Stimulated activated CD4-positive, alpha-beta T cell treated with anti-CD3 and anti-CD28 coated beads, Interleukin-4, amount 100 ng/mL, for 4 hours (primary cell): ENCODE data around the gene RO60.
"Not testable (repeated sequence)": the region's sequence is repeated elsewhere in the genome, so short reads cannot be mapped to it uniquely, and the experiment has no call there.

Source experiments
- DNase-seq, 2 experiments: peaks; one replicate each; pipeline ENCODE4 v3.0.0-alpha.2; 2020

RO60 gene

GRCh38 chr1:193059282-193060114 lies at the start of gene RO60, which contains the start of gene UCHL5:
RO60 (plus strand) TSS chr1:193059612; CDS start chr1:193069055, 9,443 bp downstream.
UCHL5 (minus strand) TSS chr1:193059360; CDS start chr1:193059260, 100 bp downstream.
- peak; percentile 86 to 96 for DNase-seq

- no peak for DNase-seq
Measured at GRCh38 chr1:193011406-193011805, 48.0 kb upstream of the RO60 start.

- no peak for DNase-seq
Measured at GRCh38 chr1:193013005-193013404, 46.4 kb upstream of the RO60 start.

GRCh38 chr1:193013707-193014106 lies 45.7 kb upstream of the RO60 start:
- no peak for DNase-seq

- DNase-seq = no peak
Measured at GRCh38 chr1:193014400-193014799, 45.0 kb upstream of the RO60 start.

GRCh38 chr1:193016788-193017187 lies 42.6 kb upstream of the RO60 start:
- no peak for DNase-seq

GRCh38 chr1:193019442-193020026 lies 39.9 kb upstream of the RO60 start:
- no peak for DNase-seq

GRCh38 chr1:193025218-193025617 lies 34.2 kb upstream of the RO60 start:
- DNase-seq = no peak

- DNase-seq = no peak
Measured at GRCh38 chr1:193030280-193030679, 29.1 kb upstream of the RO60 start.

GRCh38 chr1:193031431-193031830 lies 28.0 kb upstream of the RO60 start:
- no peak for DNase-seq

- not testable (repeated sequence) for DNase-seq
Measured at GRCh38 chr1:193032643-193033427, 26.6 kb upstream of the RO60 start.

- DNase-seq = no peak
Measured at GRCh38 chr1:193033610-193034009, 25.8 kb upstream of the RO60 start.

GRCh38 chr1:193036337-193037047 lies 22.9 kb upstream of the RO60 start:
- DNase-seq = no peak

- no peak for DNase-seq
Measured at GRCh38 chr1:193040011-193040410, 19.4 kb upstream of the RO60 start.

- no peak for DNase-seq
Measured at GRCh38 chr1:193042766-193043691, 16.4 kb upstream of the RO60 start.

GRCh38 chr1:193048913-193049312 lies 10.5 kb upstream of the RO60 start:
- DNase-seq = not testable (repeated sequence)

- DNase-seq = no peak
Measured at GRCh38 chr1:193054169-193054675, 5.2 kb upstream of the RO60 start.

GRCh38 chr1:193058529-193059281 lies 707 bp upstream of the RO60 start:
- peak; percentile 39 to 58 for DNase-seq

- no peak for DNase-seq
Measured at GRCh38 chr1:193060115-193060403, 647 bp downstream of the RO60 start.

- DNase-seq = no peak
Measured at GRCh38 chr1:193060406-193060805, 994 bp downstream of the RO60 start.

GRCh38 chr1:193060938-193061337 lies 1.5 kb downstream of the RO60 start:
- DNase-seq = no peak
